Measurements from ENCODE around the gene KDM3A.

- no peak for TF ChIP-seq ZFP30 (CRISPR knock-in tag; IDR thresholded peaks at IDR 0.05)
- no peak for TF ChIP-seq PATZ1 (CRISPR knock-in tag; IDR thresholded peaks at IDR 0.05; ENCODE audit: borderline replicate concordance)
- TF ChIP-seq ESRRG (CRISPR knock-in tag; IDR thresholded peaks at IDR 0.05): no peak
- no peak for TF ChIP-seq TCF4 (CRISPR knock-in tag; IDR thresholded peaks at IDR 0.05; ENCODE audit: borderline replicate concordance)
- no peak for TF ChIP-seq ZNF8 (CRISPR knock-in tag; IDR thresholded peaks at IDR 0.05)
- TF ChIP-seq SNAI2 (CRISPR knock-in tag; IDR thresholded peaks at IDR 0.05): no peak
- no peak for TF ChIP-seq ZFP3 (CRISPR knock-in tag; IDR thresholded peaks at IDR 0.05)
- no peak for TF ChIP-seq PPARA (CRISPR knock-in tag; IDR thresholded peaks at IDR 0.05; ENCODE audit: borderline replicate concordance)
- no peak for TF ChIP-seq POU6F1 (CRISPR knock-in tag; IDR thresholded peaks at IDR 0.05; ENCODE audit: borderline replicate concordance, low read depth)
- TF ChIP-seq ARNTL (CRISPR knock-in tag; IDR thresholded peaks at IDR 0.05; ENCODE audit: borderline replicate concordance, low read depth): no peak
- no peak for TF ChIP-seq ISL1 (CRISPR knock-in tag; IDR thresholded peaks at IDR 0.05)
- TF ChIP-seq RARB (CRISPR knock-in tag; IDR thresholded peaks at IDR 0.05): no peak
- TF ChIP-seq, protein P1, sequence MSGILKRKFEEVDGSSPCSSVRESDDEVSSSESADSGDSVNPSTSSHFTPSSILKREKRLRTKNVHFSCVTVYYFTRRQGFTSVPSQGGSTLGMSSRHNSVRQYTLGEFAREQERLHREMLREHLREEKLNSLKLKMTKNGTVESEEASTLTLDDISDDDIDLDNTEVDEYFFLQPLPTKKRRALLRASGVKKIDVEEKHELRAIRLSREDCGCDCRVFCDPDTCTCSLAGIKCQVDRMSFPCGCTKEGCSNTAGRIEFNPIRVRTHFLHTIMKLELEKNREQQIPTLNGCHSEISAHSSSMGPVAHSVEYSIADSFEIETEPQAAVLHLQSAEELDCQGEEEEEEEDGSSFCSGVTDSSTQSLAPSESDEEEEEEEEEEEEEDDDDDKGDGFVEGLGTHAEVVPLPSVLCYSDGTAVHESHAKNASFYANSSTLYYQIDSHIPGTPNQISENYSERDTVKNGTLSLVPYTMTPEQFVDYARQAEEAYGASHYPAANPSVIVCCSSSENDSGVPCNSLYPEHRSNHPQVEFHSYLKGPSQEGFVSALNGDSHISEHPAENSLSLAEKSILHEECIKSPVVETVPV (CRISPR knock-in tag; IDR thresholded peaks at IDR 0.05): no peak
- TF ChIP-seq, protein P2, sequence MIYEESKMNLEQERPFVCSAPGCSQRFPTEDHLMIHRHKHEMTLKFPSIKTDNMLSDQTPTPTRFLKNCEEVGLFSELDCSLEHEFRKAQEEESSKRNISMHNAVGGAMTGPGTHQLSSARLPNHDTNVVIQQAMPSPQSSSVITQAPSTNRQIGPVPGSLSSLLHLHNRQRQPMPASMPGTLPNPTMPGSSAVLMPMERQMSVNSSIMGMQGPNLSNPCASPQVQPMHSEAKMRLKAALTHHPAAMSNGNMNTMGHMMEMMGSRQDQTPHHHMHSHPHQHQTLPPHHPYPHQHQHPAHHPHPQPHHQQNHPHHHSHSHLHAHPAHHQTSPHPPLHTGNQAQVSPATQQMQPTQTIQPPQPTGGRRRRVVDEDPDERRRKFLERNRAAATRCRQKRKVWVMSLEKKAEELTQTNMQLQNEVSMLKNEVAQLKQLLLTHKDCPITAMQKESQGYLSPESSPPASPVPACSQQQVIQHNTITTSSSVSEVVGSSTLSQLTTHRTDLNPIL (CRISPR knock-in tag; IDR thresholded peaks at IDR 0.05; ENCODE audit: low read depth): no peak
Measured at GRCh38 chr2:86512892-86513291, 71.7 kb downstream of the KDM3A start.
